GM10248 (cell line): Measurements from ENCODE around the gene DES.

Source experiments
- CTCF ChIA-PET: fragments of 300-600 bp; sonication (Branson Sonifier 250); formaldehyde crosslinking; extraction: SDS; loops from one replicate; lab custom pipeline; 2021; ENCODE audit warnings: antibody characterized with exemption; lab: Yijun Ruan, JAX
- POLR2A ChIA-PET: fragments of 350-650 bp; sonication (Branson Sonifier 250); formaldehyde crosslinking; extraction: SDS; loops from one replicate; lab custom pipeline; 2020; ENCODE audit warnings: antibody characterized with exemption; lab: Yijun Ruan, JAX
- DNase-seq: peaks from one replicate; pipeline ENCODE4 v3.0.0; 2012; ENCODE audit errors: extremely low spot score
- CTCF ChIP-seq: IDR thresholded peaks from 2 replicates; pipeline ENCODE4 v1.5.1; 2012; ENCODE audit warnings: mild to moderate bottlenecking, low read depth; ENCODE audit errors: extremely low read depth, missing control alignments, control extremely low read depth

DES gene

GRCh38 chr2:219453671-219454590, 35.8 kb downstream of the DES start:
- no peak for DNase-seq
- ChIA-PET CTCF (interaction anchor here (0.9 to 9.6 kb wide), 7 partner anchors 7 to 87 kb away, joined by 3 to 115 read pairs (median 3); no protein-coding TSS in a partner anchor), POLR2A (interaction anchor here (0.7 kb wide), 1 partner anchor 14 kb away, joined by 3 read pairs; no protein-coding TSS in a partner anchor)
- no peak for TF ChIP-seq CTCF

- ChIA-PET POLR2A (interaction anchor here (0.6 kb wide), 1 partner anchor 59 kb away, joined by 5 read pairs; no protein-coding TSS in a partner anchor), CTCF (interaction anchor here (0.9 to 9.6 kb wide), 12 partner anchors 9 to 187 kb away, joined by 3 to 115 read pairs (median 4); a partner anchor contains a TSS)
- no peak for TF ChIP-seq CTCF
- no peak for DNase-seq
These were observed 37.4 kb downstream of the DES start for GRCh38 chr2:219455581-219455980.

- ChIA-PET CTCF (interaction anchor here (0.9 to 9.6 kb wide), 12 partner anchors 8 to 71 kb away, joined by 3 to 115 read pairs (median 4); no protein-coding TSS in a partner anchor), POLR2A (no interaction called here)
- DNase-seq: no peak
- TF ChIP-seq CTCF: peak; percentile 32
These were observed 39.7 kb downstream of the DES start for GRCh38 chr2:219457784-219458369.

DNA sequence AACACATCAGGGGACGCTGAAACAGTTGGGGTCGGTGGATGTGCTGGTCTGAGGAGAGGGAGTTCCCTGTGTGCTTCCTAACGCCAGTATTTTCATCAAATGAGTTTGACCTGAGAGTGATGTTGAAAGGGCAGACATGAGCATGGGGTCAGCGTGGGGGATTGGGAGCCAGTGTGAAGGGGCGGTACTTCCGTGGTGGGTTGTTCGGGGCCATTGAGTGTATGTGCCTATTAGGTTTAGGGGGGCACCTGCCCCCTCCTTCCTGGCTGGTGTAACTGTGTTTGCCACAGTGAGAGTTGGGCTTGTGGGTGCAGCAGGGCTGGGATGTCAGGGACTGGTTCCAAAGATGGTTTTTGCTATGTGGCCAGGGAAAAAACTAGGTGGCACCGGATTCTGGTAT, 40.8 kb downstream of the DES start:
- TF ChIP-seq CTCF: no peak
- DNase-seq: no peak
- CTCF ChIA-PET: interaction anchor here (0.7 to 9.6 kb wide), 15 partner anchors 9 to 184 kb away, joined by 3 to 115 read pairs (median 4); no protein-coding TSS in a partner anchor
- POLR2A ChIA-PET: no interaction called here

GRCh38 chr2:219459460-219460311, 41.5 kb downstream of the DES start:
- ChIA-PET POLR2A (no interaction called here), CTCF (interaction anchor here (0.6 to 9.6 kb wide), 20 partner anchors 9 to 183 kb away, joined by 3 to 115 read pairs (median 3); a partner anchor contains a TSS)
- peak; percentile 83 for TF ChIP-seq CTCF
- DNase-seq: peak; percentile 86

- ChIA-PET CTCF (interaction anchor here (0.9 to 9.6 kb wide), 7 partner anchors 28 to 97 kb away, joined by 3 to 115 read pairs (median 4); a partner anchor contains a TSS), POLR2A (no interaction called here)
- DNase-seq: no peak
- no peak for TF ChIP-seq CTCF
These were observed 42.3 kb downstream of the DES start for GRCh38 chr2:219460424-219460926.
